ENCODE data around the gene PPP2R2C. TPM values are rescaled to one million over a fixed set of nuclear protein-coding genes. Genes with fewer than 3 reads are reported as not detected.

The PPP2R2C gene
- polyA plus RNA-seq, 4 donors = 0.16 to 2.3 (median 0.81) TPM; not detected in 1

DNA sequence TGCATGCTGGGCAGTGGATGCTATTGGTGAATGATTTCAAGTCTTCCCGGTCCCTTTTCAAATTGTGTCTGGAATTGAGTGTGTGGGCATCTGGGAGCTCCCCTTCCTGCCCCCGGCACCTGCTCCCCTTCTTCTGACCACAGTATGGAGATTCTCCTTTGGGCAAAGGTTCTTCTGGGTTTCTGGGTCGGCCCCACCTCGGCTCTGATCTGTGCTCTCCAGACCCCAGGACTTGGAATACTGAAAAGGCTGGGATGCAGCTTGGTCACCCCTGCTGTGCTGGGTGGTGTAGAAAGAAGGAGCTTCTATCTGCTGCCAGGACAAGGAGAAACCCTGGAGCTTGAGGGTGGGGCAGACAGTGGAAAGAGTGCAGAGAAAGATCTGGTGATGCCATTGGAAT, 124.0 kb downstream of the PPP2R2C start:
- H3K36me3 ChIP-seq (ENCODE audit: control insufficient read depth in 3 of 3, insufficient read depth in 2 of 3, low read depth in 1 of 3, low read length in 3 of 3) = no peaks in the 10 kb centered on the region
- no peaks in the 10 kb centered on the region for H3K4me1 ChIP-seq (ENCODE audit: control insufficient read depth in 3 of 3, insufficient read depth in 2 of 3, low read depth in 1 of 3, low read length in 2 of 3)
- H3K4me3 ChIP-seq (ENCODE audit: low read depth in 1 of 3, low read length in 3 of 3) = no peak overlapping the region
- peaks cover 0 to 7% of the 10 kb centered on the region in 2 donors for H3K9me3 ChIP-seq (ENCODE audit: control insufficient read depth in 2 of 2, insufficient read depth in 1 of 2, low read depth in 1 of 2, low read length in 1 of 2)
- FAIRE-seq = no peak
- no peaks in the 10 kb centered on the region for H3K27me3 ChIP-seq (ENCODE audit: control insufficient read depth in 3 of 3, insufficient read depth in 3 of 3, low read length in 3 of 3)
- WGBS, 3 donors = 69 to 84% (median 73%) methylated on average over 4 of the region's 4 CpGs
- H3K27ac ChIP-seq (ENCODE audit: low read depth in 1 of 3, low read length in 2 of 3) = no peak overlapping the region
- DNase-seq = no peak

- Histone ChIP-seq H3K4me3 (ENCODE audit: low read depth in 1 of 3, low read length in 3 of 3) (no peak overlapping the region), H3K36me3 (ENCODE audit: control insufficient read depth in 3 of 3, insufficient read depth in 2 of 3, low read depth in 1 of 3, low read length in 3 of 3) (no peaks in the 10 kb centered on the region), H3K4me1 (ENCODE audit: control insufficient read depth in 3 of 3, insufficient read depth in 2 of 3, low read depth in 1 of 3, low read length in 2 of 3) (no peaks in the 10 kb centered on the region), H3K27ac (ENCODE audit: low read depth in 1 of 3, low read length in 2 of 3) (no peak overlapping the region), H3K9me3 (ENCODE audit: control insufficient read depth in 2 of 2, insufficient read depth in 1 of 2, low read depth in 1 of 2, low read length in 1 of 2) (peaks cover 0 to 9% of the 10 kb centered on the region in 2 donors), H3K27me3 (ENCODE audit: control insufficient read depth in 3 of 3, insufficient read depth in 3 of 3, low read length in 3 of 3) (no peaks in the 10 kb centered on the region)
- DNase-seq (no peak), FAIRE-seq (no peak)
- WGBS, 3 donors = 73 to 81% (median 75%) methylated on average over 13 to 17 of the region's 17 CpGs
Observed at GRCh38 chr4:6347511-6348045, 124.8 kb downstream of the PPP2R2C start.

DNA sequence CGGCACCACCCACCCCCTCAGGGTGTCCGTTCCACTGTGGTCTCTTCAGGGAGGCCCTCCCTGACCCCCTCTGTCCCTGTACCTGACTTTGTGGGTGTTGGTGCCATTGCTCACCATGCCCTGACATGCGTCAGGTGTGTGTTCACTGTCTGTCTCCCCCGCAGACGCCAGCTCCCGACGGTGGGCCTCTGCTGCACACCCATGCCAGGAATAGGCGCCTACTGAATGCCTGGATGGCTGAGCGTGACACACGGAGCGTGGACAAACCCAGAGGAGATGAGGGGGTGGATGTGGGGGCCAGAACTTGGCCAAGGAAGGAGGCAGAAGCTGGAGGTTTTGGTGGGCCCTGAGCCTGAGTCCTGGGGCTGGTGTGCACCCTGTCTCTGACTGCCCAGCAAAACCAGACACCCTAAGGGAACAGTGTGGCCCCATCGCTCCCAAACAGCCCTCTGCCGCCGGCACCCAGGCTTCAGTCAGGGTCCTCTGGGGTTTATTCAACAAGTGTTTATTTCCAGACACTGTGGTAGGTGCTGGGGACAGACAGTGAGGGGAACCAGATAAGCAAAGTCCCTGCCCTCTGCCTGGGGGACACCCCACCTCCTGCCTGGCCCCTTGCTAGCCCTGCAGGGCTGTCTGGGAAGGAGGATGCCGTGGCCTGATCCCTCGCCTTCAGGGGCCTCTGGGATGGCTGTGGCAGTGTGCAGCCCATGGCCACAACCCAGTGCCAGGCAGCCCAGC, 125.9 kb downstream of the PPP2R2C start:
- DNase-seq = no peak

DNA sequence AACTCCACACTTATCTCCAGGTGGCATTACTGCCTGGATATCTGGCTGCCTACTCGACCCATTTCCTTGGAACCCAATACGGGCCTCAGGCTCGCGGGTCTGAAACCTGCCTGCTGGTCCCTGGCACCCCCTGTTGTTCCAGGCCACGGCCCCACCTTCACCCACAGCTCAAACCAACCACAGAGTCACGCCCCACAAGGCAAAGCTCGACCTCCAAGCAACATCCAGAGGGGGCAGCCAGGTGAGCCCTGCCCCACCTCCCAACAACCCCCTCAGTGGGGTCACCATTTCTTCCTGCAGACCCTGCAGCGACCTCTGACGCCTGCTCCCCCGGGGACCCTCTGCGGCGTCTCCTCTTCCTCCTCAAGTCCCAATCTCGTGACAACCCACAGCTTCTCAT, 126.5 kb downstream of the PPP2R2C start:
- 73 to 81% (median 75%) methylated on average over 13 of the region's 13 CpGs for WGBS, 3 donors
- H3K4me3 ChIP-seq (ENCODE audit: low read depth in 1 of 3, low read length in 3 of 3) = no peak overlapping the region
- H3K27me3 ChIP-seq (ENCODE audit: control insufficient read depth in 3 of 3, insufficient read depth in 3 of 3, low read length in 3 of 3) = no peaks in the 10 kb centered on the region
- H3K9me3 ChIP-seq (ENCODE audit: control insufficient read depth in 2 of 2, insufficient read depth in 1 of 2, low read depth in 1 of 2, low read length in 1 of 2) = peaks cover 0 to 12% of the 10 kb centered on the region in 2 donors
- no peak overlapping the region for H3K27ac ChIP-seq (ENCODE audit: low read depth in 1 of 3, low read length in 2 of 3)
- DNase-seq (no peak), FAIRE-seq (no peak)
- no peaks in the 10 kb centered on the region for H3K4me1 ChIP-seq (ENCODE audit: control insufficient read depth in 3 of 3, insufficient read depth in 2 of 3, low read depth in 1 of 3, low read length in 2 of 3)
- no peaks in the 10 kb centered on the region for H3K36me3 ChIP-seq (ENCODE audit: control insufficient read depth in 3 of 3, insufficient read depth in 2 of 3, low read depth in 1 of 3, low read length in 3 of 3)

More for the DNA sequence above, 125.9 kb downstream of the PPP2R2C start:
- Histone ChIP-seq H3K9me3 (ENCODE audit: control insufficient read depth in 2 of 2, insufficient read depth in 1 of 2, low read depth in 1 of 2, low read length in 1 of 2) (peaks cover 0 to 12% of the 10 kb centered on the region in 2 donors), H3K4me1 (ENCODE audit: control insufficient read depth in 3 of 3, insufficient read depth in 2 of 3, low read depth in 1 of 3, low read length in 2 of 3) (no peaks in the 10 kb centered on the region), H3K27ac (ENCODE audit: low read depth in 1 of 3, low read length in 2 of 3) (no peak overlapping the region), H3K4me3 (ENCODE audit: low read depth in 1 of 3, low read length in 3 of 3) (no peak overlapping the region), H3K36me3 (ENCODE audit: control insufficient read depth in 3 of 3, insufficient read depth in 2 of 3, low read depth in 1 of 3, low read length in 3 of 3) (no peaks in the 10 kb centered on the region), H3K27me3 (ENCODE audit: control insufficient read depth in 3 of 3, insufficient read depth in 3 of 3, low read length in 3 of 3) (no peaks in the 10 kb centered on the region)
- 79 to 85% (median 81%) methylated on average over 16 of the region's 16 CpGs for WGBS, 3 donors
- FAIRE-seq = no peak

- no peaks in the 10 kb centered on the region for H3K4me1 ChIP-seq (ENCODE audit: control insufficient read depth in 3 of 3, insufficient read depth in 2 of 3, low read depth in 1 of 3, low read length in 2 of 3)
- H3K27ac ChIP-seq (ENCODE audit: low read depth in 1 of 3, low read length in 2 of 3) = no peak overlapping the region
- no peaks in the 10 kb centered on the region for H3K36me3 ChIP-seq (ENCODE audit: control insufficient read depth in 3 of 3, insufficient read depth in 2 of 3, low read depth in 1 of 3, low read length in 3 of 3)
- WGBS, 3 donors = 75 to 87% (median 77%) methylated on average over 24 to 27 of the region's 27 CpGs
- H3K9me3 ChIP-seq (ENCODE audit: control insufficient read depth in 2 of 2, insufficient read depth in 1 of 2, low read depth in 1 of 2, low read length in 1 of 2) = peaks cover 0 to 12% of the 10 kb centered on the region in 2 donors
- no peak for FAIRE-seq
- H3K27me3 ChIP-seq (ENCODE audit: control insufficient read depth in 3 of 3, insufficient read depth in 3 of 3, low read length in 3 of 3) = no peaks in the 10 kb centered on the region
- no peak overlapping the region for H3K4me3 ChIP-seq (ENCODE audit: low read depth in 1 of 3, low read length in 3 of 3)
- DNase-seq = no peak
Observed at GRCh38 chr4:6345096-6345830, 127.2 kb downstream of the PPP2R2C start.

GRCh38 chr4:6343939-6344408, 128.4 kb downstream of the PPP2R2C start:
- no peak overlapping the region for H3K4me3 ChIP-seq (ENCODE audit: low read depth in 1 of 3, low read length in 3 of 3)
- DNase-seq (peak in 1 of 2 donors; percentile 37), FAIRE-seq (no peak)
- no peaks in the 10 kb centered on the region for H3K27me3 ChIP-seq (ENCODE audit: control insufficient read depth in 3 of 3, insufficient read depth in 3 of 3, low read length in 3 of 3)
- no peak overlapping the region for H3K27ac ChIP-seq (ENCODE audit: low read depth in 1 of 3, low read length in 2 of 3)
- H3K9me3 ChIP-seq (ENCODE audit: control insufficient read depth in 2 of 2, insufficient read depth in 1 of 2, low read depth in 1 of 2, low read length in 1 of 2) = peaks cover 0 to 12% of the 10 kb centered on the region in 2 donors
- no peaks in the 10 kb centered on the region for H3K4me1 ChIP-seq (ENCODE audit: control insufficient read depth in 3 of 3, insufficient read depth in 2 of 3, low read depth in 1 of 3, low read length in 2 of 3)
- no peaks in the 10 kb centered on the region for H3K36me3 ChIP-seq (ENCODE audit: control insufficient read depth in 3 of 3, insufficient read depth in 2 of 3, low read depth in 1 of 3, low read length in 3 of 3)
- 58 to 72% (median 63%) methylated on average over 11 of the region's 11 CpGs for WGBS, 3 donors

DNA sequence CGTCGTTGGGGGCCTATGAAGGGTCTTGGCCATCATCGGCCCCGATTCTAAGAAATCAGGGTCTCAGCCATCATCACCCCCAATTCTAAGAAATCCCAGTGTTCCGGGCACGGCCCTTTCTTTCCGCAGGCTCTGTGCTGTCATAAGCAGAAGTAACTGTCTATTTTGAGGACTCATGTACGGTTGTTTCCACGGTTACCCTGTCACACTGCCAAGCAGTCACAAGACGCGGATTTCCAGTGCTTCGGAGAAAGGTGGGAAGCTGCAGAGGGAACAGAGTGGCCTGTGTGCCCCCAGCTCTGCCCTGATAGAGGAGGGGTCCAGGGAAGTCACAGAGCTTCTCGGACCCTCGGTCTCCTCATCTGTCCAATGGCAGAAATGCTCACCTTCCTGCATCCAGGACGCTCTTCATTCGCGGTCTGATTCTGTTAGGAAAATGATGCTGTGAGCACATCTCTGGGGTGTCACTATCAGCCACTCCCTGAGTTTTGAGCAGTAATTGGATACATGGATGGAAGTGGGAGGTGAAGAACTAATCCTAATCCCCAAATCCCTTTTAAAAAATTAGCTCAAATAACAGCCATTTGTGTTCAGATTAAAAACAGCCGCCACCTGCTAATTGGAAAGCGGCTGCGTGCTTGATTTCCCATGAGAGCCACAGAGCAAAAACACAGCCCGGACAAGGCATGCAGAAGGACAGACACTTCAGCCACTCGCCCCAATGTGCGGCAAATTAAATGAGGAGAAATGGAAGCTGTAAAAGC, 129.7 kb downstream of the PPP2R2C start:
- H3K4me3 ChIP-seq (ENCODE audit: low read depth in 1 of 3, low read length in 3 of 3) = no peak overlapping the region
- DNase-seq = no peak
- H3K27ac ChIP-seq (ENCODE audit: low read depth in 1 of 3, low read length in 2 of 3) = no peak overlapping the region
- H3K36me3 ChIP-seq (ENCODE audit: control insufficient read depth in 3 of 3, insufficient read depth in 2 of 3, low read depth in 1 of 3, low read length in 3 of 3) = no peaks in the 10 kb centered on the region
- no peak for FAIRE-seq
- H3K27me3 ChIP-seq (ENCODE audit: control insufficient read depth in 3 of 3, insufficient read depth in 3 of 3, low read length in 3 of 3) = peaks cover 0 to 3% (median 0%) of the 10 kb centered on the region in 3 donors
- no peaks in the 10 kb centered on the region for H3K4me1 ChIP-seq (ENCODE audit: control insufficient read depth in 3 of 3, insufficient read depth in 2 of 3, low read depth in 1 of 3, low read length in 2 of 3)
- H3K9me3 ChIP-seq (ENCODE audit: control insufficient read depth in 2 of 2, insufficient read depth in 1 of 2, low read depth in 1 of 2, low read length in 1 of 2) = peaks cover 0 to 12% of the 10 kb centered on the region in 2 donors
- WGBS, 3 donors = 63 to 69% (median 68%) methylated on average over 23 of the region's 23 CpGs

DNA sequence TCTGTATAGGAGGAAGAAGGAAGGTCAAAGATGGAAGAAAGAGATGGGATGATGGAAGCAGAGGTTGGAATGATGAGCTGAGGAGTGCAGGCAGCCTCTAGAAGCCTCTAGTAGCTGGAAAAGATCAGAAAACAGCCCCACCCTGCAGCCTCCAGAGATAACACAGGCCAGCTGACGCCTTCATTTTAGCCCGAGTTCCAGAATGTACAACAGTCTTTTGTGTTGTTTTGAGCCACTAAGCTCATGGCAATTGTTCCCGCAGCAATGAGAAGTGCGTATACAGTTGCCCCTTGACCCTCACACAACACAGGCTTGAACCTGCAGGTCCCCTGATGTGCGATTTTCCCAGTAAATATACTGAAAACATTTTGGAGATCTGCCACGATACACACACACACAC, 130.7 kb downstream of the PPP2R2C start:
- Histone ChIP-seq H3K36me3 (ENCODE audit: control insufficient read depth in 3 of 3, insufficient read depth in 2 of 3, low read depth in 1 of 3, low read length in 3 of 3) (no peaks in the 10 kb centered on the region), H3K4me3 (ENCODE audit: low read depth in 1 of 3, low read length in 3 of 3) (no peak overlapping the region), H3K4me1 (ENCODE audit: control insufficient read depth in 3 of 3, insufficient read depth in 2 of 3, low read depth in 1 of 3, low read length in 2 of 3) (no peaks in the 10 kb centered on the region), H3K27me3 (ENCODE audit: control insufficient read depth in 3 of 3, insufficient read depth in 3 of 3, low read length in 3 of 3) (peaks cover 0 to 9% (median 0%) of the 10 kb centered on the region in 3 donors), H3K27ac (ENCODE audit: low read depth in 1 of 3, low read length in 2 of 3) (no peak overlapping the region), H3K9me3 (ENCODE audit: control insufficient read depth in 2 of 2, insufficient read depth in 1 of 2, low read depth in 1 of 2, low read length in 1 of 2) (peaks cover 0 to 12% of the 10 kb centered on the region in 2 donors)
- FAIRE-seq (no peak), DNase-seq (no peak)
- WGBS, 3 donors = 22 to 53% (median 40%) methylated on average over 6 of the region's 6 CpGs
